HFF-Myc (cell line): ENCODE measurements around the gene CRCP.
"Not testable (repeated sequence)": the region's sequence is repeated elsewhere in the genome, so short reads cannot be mapped to it uniquely, and the experiment has no call there.

ENCODE experiments used
- DNase-seq: peaks from one replicate; pipeline ENCODE4 v3.0.0-alpha.2; 2011; ENCODE audit warnings: low read depth; ENCODE audit errors: extremely low read depth
- H3K4me3 ChIP-seq: replicated peaks from 2 replicates; pipeline ENCODE4 v1.5.1; 2011; ENCODE audit warnings: low read depth, mild to moderate bottlenecking, control low read depth, low read length
- TF ChIP-seq, protein P1 (sequence below): IDR thresholded peaks from 2 replicates; pipeline ENCODE4 v1.5.1; 2012; ENCODE audit warnings: mild to moderate bottlenecking, low read depth, low read length, control low read depth; ENCODE audit errors: missing control alignments

The CRCP gene

DNA sequence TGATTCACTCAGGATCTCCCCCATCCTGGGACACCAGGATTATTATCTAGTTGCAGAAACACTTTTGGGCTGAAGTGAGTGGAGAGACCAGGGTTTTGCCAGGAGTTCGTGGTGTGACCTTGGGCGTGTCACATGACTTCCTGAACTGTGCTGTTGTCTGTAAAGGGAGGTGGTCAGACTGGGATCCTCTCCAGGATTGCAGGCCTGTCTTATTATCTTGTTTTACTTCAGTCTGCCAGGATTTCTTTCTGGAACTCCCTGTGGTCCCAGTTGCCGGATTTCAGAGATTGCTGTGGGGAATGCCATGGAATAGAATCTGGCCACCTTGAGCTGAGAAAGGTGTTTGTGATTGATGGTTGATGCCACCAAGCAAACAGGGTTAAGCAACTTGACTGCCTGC is 35.8 kb downstream of the CRCP start:
- H3K4me3 ChIP-seq: no peak overlapping the region
- peak; percentile 53 for DNase-seq
- TF ChIP-seq, protein P1, sequence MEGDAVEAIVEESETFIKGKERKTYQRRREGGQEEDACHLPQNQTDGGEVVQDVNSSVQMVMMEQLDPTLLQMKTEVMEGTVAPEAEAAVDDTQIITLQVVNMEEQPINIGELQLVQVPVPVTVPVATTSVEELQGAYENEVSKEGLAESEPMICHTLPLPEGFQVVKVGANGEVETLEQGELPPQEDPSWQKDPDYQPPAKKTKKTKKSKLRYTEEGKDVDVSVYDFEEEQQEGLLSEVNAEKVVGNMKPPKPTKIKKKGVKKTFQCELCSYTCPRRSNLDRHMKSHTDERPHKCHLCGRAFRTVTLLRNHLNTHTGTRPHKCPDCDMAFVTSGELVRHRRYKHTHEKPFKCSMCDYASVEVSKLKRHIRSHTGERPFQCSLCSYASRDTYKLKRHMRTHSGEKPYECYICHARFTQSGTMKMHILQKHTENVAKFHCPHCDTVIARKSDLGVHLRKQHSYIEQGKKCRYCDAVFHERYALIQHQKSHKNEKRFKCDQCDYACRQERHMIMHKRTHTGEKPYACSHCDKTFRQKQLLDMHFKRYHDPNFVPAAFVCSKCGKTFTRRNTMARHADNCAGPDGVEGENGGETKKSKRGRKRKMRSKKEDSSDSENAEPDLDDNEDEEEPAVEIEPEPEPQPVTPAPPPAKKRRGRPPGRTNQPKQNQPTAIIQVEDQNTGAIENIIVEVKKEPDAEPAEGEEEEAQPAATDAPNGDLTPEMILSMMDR: no peak

DNA sequence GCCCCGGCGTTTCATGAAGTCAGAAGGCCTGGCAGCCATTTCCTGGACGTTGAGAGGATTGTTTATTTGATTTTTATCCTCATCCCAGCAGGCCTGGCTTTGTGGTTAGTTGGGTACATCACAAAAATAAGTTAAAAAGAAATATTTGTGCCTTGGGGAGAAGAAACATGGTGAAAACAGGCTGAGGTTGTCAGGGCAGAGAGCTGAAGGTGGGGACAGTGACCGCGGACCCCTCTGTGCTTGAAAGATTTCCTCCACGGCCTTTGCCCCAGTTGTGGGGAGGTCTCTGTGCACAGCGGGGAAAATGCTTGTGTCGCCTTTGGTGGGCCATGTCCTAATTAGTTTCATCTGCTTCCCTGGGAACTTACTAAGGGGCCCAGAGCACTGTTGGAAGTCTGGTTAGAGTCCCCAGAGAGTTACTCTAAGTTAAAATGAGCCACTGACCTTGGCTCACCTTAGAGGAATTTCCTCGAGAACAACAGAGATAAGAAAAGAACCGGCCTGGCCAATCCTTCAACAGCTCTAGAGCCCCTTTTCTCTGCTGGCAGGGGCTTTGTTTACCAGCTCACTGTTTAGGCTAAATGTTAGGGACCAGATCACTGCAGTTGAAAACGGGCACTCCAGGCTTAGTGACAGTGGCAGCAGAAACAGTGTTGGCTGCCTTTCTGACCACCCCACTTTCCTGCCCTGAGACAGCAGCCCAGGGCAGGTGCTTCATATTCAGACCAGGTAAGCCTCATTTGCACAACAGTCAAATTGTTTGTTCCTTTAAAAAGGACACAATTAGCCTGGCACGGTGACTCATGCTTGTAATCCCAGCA is 37.9 kb downstream of the CRCP start:
- DNase-seq: no peak
- TF ChIP-seq, protein P1: no peak
- H3K4me3 ChIP-seq: no peak overlapping the region

- no peak overlapping the region for H3K4me3 ChIP-seq
- DNase-seq: no peak
- TF ChIP-seq, protein P1: no peak
Observed at GRCh38 chr7:66153691-66154090, 39.0 kb downstream of the CRCP start.

DNA sequence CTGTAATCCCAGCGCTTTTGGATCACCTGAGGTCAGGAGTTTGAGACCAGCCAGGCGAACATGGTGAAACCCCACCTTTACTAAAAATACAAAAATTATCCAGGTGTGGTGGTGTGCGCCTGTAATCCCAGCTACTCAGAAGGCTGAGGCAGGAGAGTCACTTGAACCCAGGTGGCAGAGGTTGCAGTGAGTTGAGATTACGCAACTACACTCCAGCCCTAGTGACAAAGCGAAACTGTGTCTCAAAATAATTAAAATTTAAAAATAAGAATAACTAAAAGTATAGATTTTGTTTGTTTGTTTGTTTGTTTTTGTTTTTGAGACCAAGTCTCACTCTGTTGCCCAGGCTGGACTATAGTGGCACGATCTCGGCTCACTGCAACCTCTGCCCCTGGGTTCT is 41.4 kb downstream of the CRCP start:
- H3K4me3 ChIP-seq, DNase-seq: not testable (repeated sequence)

DNA sequence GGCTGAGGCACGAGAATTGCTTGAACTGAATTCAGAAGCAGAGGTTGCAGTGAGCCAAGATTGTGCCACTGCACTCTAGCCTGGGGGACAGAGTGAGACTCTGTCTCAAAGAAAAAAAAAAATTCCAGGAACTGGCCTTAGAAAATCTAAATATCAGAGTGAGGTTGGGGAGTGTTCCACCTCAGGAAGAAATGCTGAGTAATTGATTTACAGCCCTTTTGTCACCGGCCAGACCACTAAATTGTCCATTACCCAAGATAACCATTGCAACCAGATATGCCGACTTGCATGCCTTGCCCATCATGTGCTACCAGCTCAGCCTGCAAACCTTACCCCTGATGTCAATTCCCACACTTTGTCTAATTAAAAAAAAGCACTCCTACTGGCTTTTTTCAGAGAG is 42.4 kb downstream of the CRCP start:
- TF ChIP-seq, protein P1: no peak
- DNase-seq: no peak
- no peak overlapping the region for H3K4me3 ChIP-seq

GRCh38 chr7:66162622-66163021 is 48.0 kb downstream of the CRCP start:
- no peak for DNase-seq
- TF ChIP-seq, protein P1: no peak
- no peak overlapping the region for H3K4me3 ChIP-seq

- TF ChIP-seq, protein P1: no peak
- no peak overlapping the region for H3K4me3 ChIP-seq
- no peak for DNase-seq
Observed at GRCh38 chr7:66163186-66163610, 48.6 kb downstream of the CRCP start.
